Nephron progenitor cell (in vitro differentiated cells): ENCODE data around the gene MAGED1.

Experiments
- DNase-seq: peaks from one replicate; pipeline ENCODE4 v3.0.0; 2021
- H3K27ac Mint-ChIP-seq: 2 replicates; pipeline ENCODE4 v1.8.0; 2021; ENCODE audit warnings: mild to moderate bottlenecking, moderate library complexity, mixed read lengths
- H3K27me3 Mint-ChIP-seq: 2 replicates; pipeline ENCODE4 v1.8.0; 2021; ENCODE audit warnings: mild to moderate bottlenecking, low read depth, mixed read lengths; ENCODE audit not compliant: poor library complexity
- H3K36me3 Mint-ChIP-seq: 2 replicates; pipeline ENCODE4 v1.8.0; 2021; ENCODE audit warnings: low read depth, mixed read lengths
- H3K4me1 Mint-ChIP-seq: 2 replicates; pipeline ENCODE4 v1.8.0; 2021; ENCODE audit warnings: mixed read lengths
- H3K4me3 Mint-ChIP-seq: 2 replicates; pipeline ENCODE4 v1.8.0; 2021; ENCODE audit warnings: mild to moderate bottlenecking, moderate library complexity, mixed read lengths
- H3K9me3 Mint-ChIP-seq: 2 replicates; pipeline ENCODE4 v1.8.0; 2021; ENCODE audit warnings: mild to moderate bottlenecking, moderate library complexity, mixed read lengths
- TF ChIP-seq, protein P1 (sequence below): fragments of 200-600 bp; sonication (generic); IDR thresholded peaks from 2 replicates; pipeline ENCODE4 v1.5.0; 2021; ENCODE audit warnings: antibody characterized with exemption

Gene MAGED1

DNA sequence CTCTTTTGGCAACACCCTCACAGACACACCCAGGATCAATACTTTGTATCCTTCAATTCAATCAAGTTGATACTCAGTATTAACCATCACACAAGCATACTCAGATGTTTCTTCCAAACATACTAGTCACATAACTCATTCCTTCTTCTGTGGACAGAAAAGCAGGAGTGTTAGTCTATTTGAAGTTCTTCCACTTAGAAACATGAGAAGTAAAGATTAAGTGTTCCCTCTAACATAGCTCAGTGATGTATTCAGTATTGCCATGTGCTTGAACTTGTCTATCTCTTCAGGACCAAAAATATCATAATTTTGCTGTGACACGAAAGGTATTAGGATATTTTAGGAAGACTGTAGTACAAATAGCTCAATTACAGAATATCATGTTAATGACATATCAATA, 25.8 kb upstream of the MAGED1 start:
- Mint-ChIP-seq H3K4me1 (no peaks in the 10 kb centered on the region), H3K27me3 (no peaks in the 10 kb centered on the region), H3K4me3 (no peak overlapping the region), H3K27ac (no peak overlapping the region), H3K9me3 (peaks cover 35% of the 10 kb centered on the region), H3K36me3 (peaks cover 40% of the 10 kb centered on the region)
- no peak for DNase-seq
- TF ChIP-seq, protein P1, sequence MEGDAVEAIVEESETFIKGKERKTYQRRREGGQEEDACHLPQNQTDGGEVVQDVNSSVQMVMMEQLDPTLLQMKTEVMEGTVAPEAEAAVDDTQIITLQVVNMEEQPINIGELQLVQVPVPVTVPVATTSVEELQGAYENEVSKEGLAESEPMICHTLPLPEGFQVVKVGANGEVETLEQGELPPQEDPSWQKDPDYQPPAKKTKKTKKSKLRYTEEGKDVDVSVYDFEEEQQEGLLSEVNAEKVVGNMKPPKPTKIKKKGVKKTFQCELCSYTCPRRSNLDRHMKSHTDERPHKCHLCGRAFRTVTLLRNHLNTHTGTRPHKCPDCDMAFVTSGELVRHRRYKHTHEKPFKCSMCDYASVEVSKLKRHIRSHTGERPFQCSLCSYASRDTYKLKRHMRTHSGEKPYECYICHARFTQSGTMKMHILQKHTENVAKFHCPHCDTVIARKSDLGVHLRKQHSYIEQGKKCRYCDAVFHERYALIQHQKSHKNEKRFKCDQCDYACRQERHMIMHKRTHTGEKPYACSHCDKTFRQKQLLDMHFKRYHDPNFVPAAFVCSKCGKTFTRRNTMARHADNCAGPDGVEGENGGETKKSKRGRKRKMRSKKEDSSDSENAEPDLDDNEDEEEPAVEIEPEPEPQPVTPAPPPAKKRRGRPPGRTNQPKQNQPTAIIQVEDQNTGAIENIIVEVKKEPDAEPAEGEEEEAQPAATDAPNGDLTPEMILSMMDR: no peak

DNA sequence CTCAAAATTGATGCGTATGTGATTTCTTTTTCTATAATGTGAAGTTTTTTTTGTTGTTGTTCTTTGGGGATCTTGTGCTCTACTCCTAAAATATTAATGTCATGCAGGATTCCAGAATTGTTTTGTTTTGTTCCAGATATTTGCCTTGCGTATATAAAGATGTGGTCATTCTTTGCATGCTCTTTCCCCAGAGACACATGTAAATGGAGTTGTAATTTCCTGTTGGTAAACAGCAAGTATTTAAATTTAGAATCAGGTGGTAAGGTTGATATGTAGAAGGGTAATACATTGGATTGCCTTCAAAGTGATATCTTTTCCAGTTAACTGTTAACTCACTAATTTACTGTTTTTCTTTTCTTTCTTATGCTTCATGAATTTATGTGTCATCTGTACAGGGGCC, 23.1 kb upstream of the MAGED1 start:
- Mint-ChIP-seq H3K27ac (no peak overlapping the region), H3K4me1 (no peaks in the 10 kb centered on the region), H3K9me3 (peaks cover 28% of the 10 kb centered on the region), H3K36me3 (peaks cover 30% of the 10 kb centered on the region), H3K27me3 (no peaks in the 10 kb centered on the region), H3K4me3 (no peak overlapping the region)
- TF ChIP-seq, protein P1: no peak
- DNase-seq: no peak

DNA sequence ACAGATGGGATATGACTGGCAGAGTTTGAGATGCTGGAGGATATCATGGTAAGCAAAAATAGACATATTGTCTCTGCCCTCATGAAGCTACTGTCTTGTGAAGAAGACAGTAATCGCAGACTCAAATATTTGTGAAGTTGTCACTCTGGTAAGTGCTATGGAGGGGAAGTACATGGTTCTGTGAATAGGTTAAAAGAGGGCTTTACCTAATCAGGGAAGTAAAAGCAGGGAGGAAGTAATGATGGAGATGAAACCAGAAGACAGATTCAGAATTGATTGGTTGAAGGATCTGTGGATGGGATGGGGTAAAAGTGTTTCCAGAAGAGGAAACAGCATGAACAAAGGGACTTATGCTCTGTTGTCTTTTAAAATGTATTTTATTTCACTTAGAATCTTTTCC, 19.3 kb upstream of the MAGED1 start:
- peaks cover 37% of the 10 kb centered on the region for H3K36me3 Mint-ChIP-seq
- no peak for DNase-seq
- peaks cover 41% of the 10 kb centered on the region for H3K9me3 Mint-ChIP-seq
- no peak overlapping the region for H3K4me3 Mint-ChIP-seq
- H3K4me1 Mint-ChIP-seq: no peaks in the 10 kb centered on the region
- no peak overlapping the region for H3K27ac Mint-ChIP-seq
- no peaks in the 10 kb centered on the region for H3K27me3 Mint-ChIP-seq
- TF ChIP-seq, protein P1: no peak

DNA sequence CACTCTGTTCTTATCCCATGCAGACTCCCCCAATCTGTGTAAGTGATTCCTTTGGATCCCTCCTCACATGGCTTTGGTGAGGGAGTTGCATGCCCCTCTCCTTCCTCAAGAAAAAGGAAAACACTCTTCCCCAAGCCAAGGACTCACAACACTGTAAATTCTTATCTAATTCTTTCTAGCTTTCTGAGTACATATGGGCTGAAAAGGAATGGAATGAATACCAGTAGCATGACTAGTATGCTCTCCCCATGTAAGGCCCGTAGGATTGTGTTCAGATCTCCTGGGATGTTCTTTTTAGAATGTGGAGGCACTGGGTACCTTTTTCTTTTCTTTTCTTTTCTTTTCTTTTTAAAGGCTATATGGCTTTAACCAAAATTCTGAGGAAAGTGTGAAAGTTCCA, 17.0 kb upstream of the MAGED1 start:
- DNase-seq: no peak
- no peaks in the 10 kb centered on the region for H3K4me1 Mint-ChIP-seq
- peaks cover 39% of the 10 kb centered on the region for H3K9me3 Mint-ChIP-seq
- TF ChIP-seq, protein P1: no peak
- H3K27me3 Mint-ChIP-seq: no peaks in the 10 kb centered on the region
- H3K4me3 Mint-ChIP-seq: no peak overlapping the region
- no peak overlapping the region for H3K27ac Mint-ChIP-seq
- peaks cover 42% of the 10 kb centered on the region for H3K36me3 Mint-ChIP-seq

DNA sequence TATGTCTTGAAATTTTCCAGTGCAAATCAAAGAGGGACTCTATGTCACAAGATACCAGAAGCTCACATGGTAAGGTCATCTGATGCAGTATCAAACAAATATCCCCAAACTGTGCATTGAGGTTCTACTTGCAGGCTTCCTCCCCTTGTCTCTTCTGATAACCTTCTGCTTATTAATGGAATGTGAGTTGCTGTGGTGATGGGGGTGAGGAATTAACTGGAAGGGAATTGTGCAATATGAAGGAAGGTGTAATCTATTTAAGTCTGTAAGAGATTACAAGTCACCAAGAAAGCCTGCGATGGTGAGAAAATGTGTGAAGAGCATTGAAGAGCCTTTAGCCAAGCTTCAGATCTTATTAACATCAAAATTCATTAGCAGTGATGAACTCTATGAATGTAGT, 15.4 kb upstream of the MAGED1 start:
- H3K27ac Mint-ChIP-seq: no peak overlapping the region
- no peak overlapping the region for H3K4me3 Mint-ChIP-seq
- H3K9me3 Mint-ChIP-seq: peaks cover 36% of the 10 kb centered on the region
- TF ChIP-seq, protein P1: no peak
- peaks cover 39% of the 10 kb centered on the region for H3K36me3 Mint-ChIP-seq
- H3K4me1 Mint-ChIP-seq: no peaks in the 10 kb centered on the region
- H3K27me3 Mint-ChIP-seq: no peaks in the 10 kb centered on the region
- DNase-seq: no peak

DNA sequence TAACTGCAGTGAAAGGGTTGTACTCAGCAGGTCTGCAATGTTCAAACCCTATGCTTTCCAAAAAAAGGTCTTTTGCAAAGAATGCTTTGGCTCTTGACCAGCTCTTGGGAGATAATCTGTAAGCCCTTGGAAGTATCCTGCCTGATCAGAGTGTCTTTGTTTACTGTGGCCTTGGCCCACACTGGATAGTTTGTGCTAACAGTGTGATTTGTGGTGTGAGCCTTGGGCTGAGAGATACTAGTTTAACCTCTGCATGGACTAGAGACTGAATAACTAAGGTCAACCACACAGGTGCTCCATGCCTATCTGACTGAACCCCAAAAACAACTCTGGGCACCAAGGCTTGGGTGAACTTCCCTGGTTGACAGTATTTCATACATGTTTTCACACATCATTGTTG, 3.6 kb upstream of the MAGED1 start:
- Mint-ChIP-seq H3K27ac (no peak overlapping the region), H3K4me3 (no peak overlapping the region), H3K9me3 (peaks cover 37% of the 10 kb centered on the region), H3K36me3 (no peaks in the 10 kb centered on the region), H3K27me3 (no peaks in the 10 kb centered on the region), H3K4me1 (peaks cover 19% of the 10 kb centered on the region)
- TF ChIP-seq, protein P1: no peak
- no peak for DNase-seq
